Thoracic aorta (tissue), 2 donors: ENCODE results near the gene ASTN2. TPM values are rescaled to one million over a fixed set of nuclear protein-coding genes. Genes with fewer than 3 reads are reported as not detected.

Experiments
- ATAC-seq: fragments of 150-250 bp; one replicate; pipeline ENCODE4 v1.8.0; 2017; ENCODE audit warnings: low read depth; ENCODE audit not compliant: insufficient number of reproducible peaks, low FRiP score
- DNase-seq: peaks from one replicate; pipeline ENCODE4 v3.0.0-alpha.2; 2020; ENCODE audit warnings: low spot score
- H3K27ac ChIP-seq, 2 donors: fragments of 200-600 bp; sonication (generic); 1 replicate in 1 of 2; 2 replicates in 1 of 2; pipeline ENCODE4 v1.5.1; 2016; ENCODE audit warnings: mild to moderate bottlenecking in 2 of 2, moderate library complexity in 2 of 2
- H3K27me3 ChIP-seq: fragments of 200-600 bp; sonication (generic); replicated peaks from 2 replicates; pipeline ENCODE4 v1.6.0; 2016; ENCODE audit warnings: mild to moderate bottlenecking; ENCODE audit not compliant: insufficient read depth
- H3K36me3 ChIP-seq: fragments of 200-600 bp; sonication (generic); one replicate; pipeline ENCODE4 v1.5.1; 2016
- H3K4me1 ChIP-seq, 2 donors: fragments of 200-600 bp; sonication (generic); 1 replicate in 1 of 2; 2 replicates in 1 of 2; pipeline versions ENCODE4 v1.5.1 to v1.6.0; 2016; ENCODE audit warnings: low read depth in 2 of 2, mild to moderate bottlenecking in 1 of 2; ENCODE audit not compliant: control insufficient read depth in 1 of 2
- H3K4me3 ChIP-seq: fragments of 200-600 bp; sonication (generic); 2 replicates; pipeline ENCODE4 v1.5.1; 2016; ENCODE audit warnings: mild to moderate bottlenecking
- H3K9me3 ChIP-seq: fragments of 200-600 bp; sonication (generic); 2 replicates; pipeline ENCODE4 v1.5.1; 2016
- CTCF ChIP-seq: fragments of 200-600 bp; sonication (generic); IDR thresholded peaks from one replicate; pipeline ENCODE4 v1.5.1; 2019; ENCODE audit warnings: antibody characterized with exemption
- total RNA-seq, 2 donors: library from RNA; depleted of rRNA; stranded (reverse); fragments of >200 nt; gene quantifications; one replicate each; pipeline versions ENCODE4 v1.1.0 to v1.2.3, GENCODE V29; 2016

The ASTN2 gene
- total RNA-seq, 2 donors from 2014 or later: 6.8 to 7.1 TPM

DNA sequence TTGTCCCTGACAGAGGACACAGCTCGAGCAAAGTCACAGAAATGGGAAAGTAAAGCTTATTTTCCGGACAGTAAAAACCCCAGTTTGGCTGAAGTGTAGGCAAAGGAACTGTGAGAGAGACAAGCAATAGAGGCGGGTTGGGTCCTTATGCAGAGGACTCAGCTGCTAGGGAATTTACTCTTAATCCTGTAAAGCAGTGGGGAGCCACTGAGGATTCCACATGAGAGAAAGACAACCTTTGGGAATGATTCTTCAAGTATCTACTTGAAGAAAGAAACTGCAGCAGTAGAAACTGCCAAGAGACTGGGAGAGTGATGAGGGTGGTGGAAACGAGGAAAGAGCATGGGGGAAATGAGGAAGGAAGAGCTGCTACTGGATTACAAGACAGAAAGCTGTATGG lies 20.2 kb downstream of the ASTN2 start:
- Histone ChIP-seq H3K4me3 (no peak overlapping the region), H3K27me3 (no peaks in the 10 kb centered on the region), H3K4me1 (no peaks in the 10 kb centered on the region), H3K27ac (no peak overlapping the region), H3K36me3 (no peaks in the 10 kb centered on the region), H3K9me3 (no peaks in the 10 kb centered on the region)
- no peak for DNase-seq
- TF ChIP-seq CTCF: no peak
- no peak for ATAC-seq

DNA sequence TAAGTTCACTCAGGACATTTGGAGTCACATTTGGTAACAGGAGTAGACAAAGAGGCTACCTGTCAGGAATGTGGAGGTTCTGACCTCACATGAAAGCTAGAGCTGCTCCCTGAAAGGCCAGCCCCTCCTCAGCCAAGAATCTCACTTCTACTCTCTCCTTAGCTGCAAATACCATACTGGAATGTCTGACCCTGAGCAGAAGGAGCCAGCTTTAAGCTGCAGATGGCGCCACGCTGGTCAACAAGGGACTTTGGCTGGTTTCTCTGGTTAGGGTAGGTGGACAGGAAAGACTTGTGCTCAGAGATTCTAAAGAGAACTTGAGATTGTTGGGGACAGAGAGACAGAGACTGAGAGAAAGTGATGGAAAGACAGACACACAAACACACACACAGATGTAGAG lies 21.9 kb downstream of the ASTN2 start:
- Histone ChIP-seq H3K4me1 (no peaks in the 10 kb centered on the region), H3K9me3 (no peaks in the 10 kb centered on the region), H3K27ac (no peak overlapping the region), H3K4me3 (no peak overlapping the region), H3K36me3 (no peaks in the 10 kb centered on the region), H3K27me3 (no peaks in the 10 kb centered on the region)
- DNase-seq: no peak
- no peak for ATAC-seq
- TF ChIP-seq CTCF: no peak

- no peaks in the 10 kb centered on the region for H3K9me3 ChIP-seq
- no peaks in the 10 kb centered on the region for H3K36me3 ChIP-seq
- ATAC-seq: no peak
- TF ChIP-seq CTCF: no peak
- DNase-seq: no peak
- H3K27ac ChIP-seq: no peak overlapping the region
- H3K4me1 ChIP-seq: no peaks in the 10 kb centered on the region
- H3K27me3 ChIP-seq: no peaks in the 10 kb centered on the region
- no peak overlapping the region for H3K4me3 ChIP-seq
Measured at GRCh38 chr9:117387422-117387821, 27.4 kb downstream of the ASTN2 start.

DNA sequence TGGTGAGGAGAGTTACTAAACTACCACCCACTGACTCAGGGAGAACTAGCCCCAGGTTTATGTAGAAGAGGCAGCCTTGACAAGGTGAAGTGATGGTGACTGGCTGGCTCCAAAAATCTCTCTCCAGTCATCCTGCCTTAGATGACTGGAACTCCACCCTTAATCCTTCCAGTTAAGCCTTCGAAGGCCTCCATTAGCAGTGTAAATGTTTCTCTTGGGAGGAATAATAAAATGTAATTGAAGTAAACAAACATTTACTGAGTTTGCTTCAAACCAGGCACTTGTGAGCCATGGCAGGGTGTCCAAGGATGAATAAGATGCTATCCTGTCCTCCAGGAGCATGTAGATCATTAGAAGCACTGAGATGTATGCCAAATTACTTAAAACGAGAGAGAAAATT lies 35.5 kb downstream of the ASTN2 start:
- no peak overlapping the region for H3K27ac ChIP-seq
- no peaks in the 10 kb centered on the region for H3K9me3 ChIP-seq
- H3K4me1 ChIP-seq: no peaks in the 10 kb centered on the region
- no peaks in the 10 kb centered on the region for H3K27me3 ChIP-seq
- ATAC-seq (no peak), DNase-seq (no peak)
- no peak for TF ChIP-seq CTCF
- H3K36me3 ChIP-seq: no peaks in the 10 kb centered on the region
- no peak overlapping the region for H3K4me3 ChIP-seq

- Histone ChIP-seq H3K4me3 (no peak overlapping the region), H3K4me1 (no peaks in the 10 kb centered on the region), H3K27me3 (no peaks in the 10 kb centered on the region), H3K27ac (no peak overlapping the region), H3K36me3 (no peaks in the 10 kb centered on the region), H3K9me3 (no peaks in the 10 kb centered on the region)
- no peak for TF ChIP-seq CTCF
- DNase-seq: no peak
- no peak for ATAC-seq
Measured at GRCh38 chr9:117377046-117377445, 37.8 kb downstream of the ASTN2 start.
